GM19328 (cell line): ENCODE data around the gene NPFFR1.

ENCODE experiments used
- ATAC-seq: cut with Tn5 transposase; IDR thresholded peaks from one replicate; pipeline ENCODE4 v1.9.1; 2021; ENCODE audit warnings: mild to moderate bottlenecking, moderate library complexity; ENCODE audit not compliant: unreplicated experiment

NPFFR1 gene

DNA sequence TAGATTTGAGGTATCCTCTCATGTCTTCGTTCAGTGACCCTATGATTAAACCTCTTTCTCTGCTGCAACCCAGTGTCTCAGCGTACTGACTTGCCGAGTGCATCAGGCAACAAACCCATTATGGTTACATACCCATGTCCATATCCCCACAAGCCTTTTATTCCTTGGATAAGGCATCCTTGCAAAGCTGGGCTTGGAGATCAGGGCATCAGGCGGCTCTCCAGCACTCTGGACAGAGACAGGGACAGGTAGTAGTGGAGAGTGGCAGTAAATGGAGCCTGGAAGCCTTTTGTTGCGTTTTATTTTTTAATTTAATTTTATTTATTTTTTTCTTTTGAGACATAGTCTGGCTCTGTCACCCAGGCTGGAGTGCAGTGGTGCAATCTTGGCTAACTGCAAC lies 32.0 kb upstream of the NPFFR1 start:
- ATAC-seq: no peak

DNA sequence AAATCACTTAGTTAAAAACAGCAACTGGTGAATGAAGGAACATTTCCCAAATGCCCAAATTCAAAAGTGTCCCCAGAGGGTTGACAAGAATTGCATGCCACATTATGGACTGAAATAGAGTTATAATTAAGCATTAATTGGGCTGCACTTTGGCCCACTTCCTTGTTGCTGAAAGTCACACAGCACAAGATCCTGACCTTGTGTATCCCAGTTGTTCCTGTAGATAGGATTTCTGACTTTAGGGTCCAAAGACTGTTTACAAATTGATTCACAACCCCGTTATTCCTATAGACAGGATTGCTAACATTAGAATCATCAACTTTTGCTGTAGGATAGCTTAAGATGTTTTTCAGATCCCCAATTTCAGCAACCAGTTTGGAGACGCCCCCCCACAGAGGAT lies 31.5 kb upstream of the NPFFR1 start:
- no peak for ATAC-seq

DNA sequence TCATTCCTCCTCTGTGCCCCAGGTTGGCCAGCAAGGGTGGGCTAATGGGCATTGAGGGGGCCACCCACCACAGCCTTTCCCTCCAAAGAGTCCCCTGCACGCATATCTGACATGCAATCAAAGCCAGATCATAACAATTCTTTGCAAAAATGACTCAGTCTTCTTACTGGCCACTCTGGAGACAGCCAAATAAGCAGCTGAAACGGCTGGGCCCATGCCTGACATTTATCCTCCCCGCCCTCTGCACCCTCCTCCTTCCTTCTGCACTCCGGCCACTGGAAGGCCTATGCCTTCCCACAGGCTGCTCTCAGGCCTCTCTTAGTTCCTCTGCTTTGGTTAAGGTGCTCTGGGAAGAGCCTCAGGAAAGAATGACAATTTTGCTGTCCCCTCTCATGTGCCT lies 29.2 kb upstream of the NPFFR1 start:
- ATAC-seq: no peak

DNA sequence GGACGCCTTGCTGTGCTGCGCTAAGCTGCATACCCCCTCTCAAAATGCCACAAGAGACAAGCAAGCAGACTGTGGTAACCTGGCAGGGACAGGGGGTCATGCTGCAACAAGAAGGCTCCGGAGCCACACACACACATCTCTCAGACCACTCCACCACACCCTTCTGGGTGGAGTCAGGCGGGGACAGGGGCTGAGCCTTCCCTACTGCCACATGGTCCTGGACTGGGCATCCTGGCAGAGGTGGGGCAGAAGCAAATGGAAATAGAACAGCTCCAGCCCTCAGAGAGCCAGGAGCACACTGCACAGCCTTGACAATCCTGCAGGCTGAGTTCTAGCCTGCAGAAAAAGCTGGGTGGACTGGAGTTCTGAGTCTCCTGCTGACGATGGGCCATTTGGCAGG lies 28.4 kb upstream of the NPFFR1 start:
- no peak for ATAC-seq

DNA sequence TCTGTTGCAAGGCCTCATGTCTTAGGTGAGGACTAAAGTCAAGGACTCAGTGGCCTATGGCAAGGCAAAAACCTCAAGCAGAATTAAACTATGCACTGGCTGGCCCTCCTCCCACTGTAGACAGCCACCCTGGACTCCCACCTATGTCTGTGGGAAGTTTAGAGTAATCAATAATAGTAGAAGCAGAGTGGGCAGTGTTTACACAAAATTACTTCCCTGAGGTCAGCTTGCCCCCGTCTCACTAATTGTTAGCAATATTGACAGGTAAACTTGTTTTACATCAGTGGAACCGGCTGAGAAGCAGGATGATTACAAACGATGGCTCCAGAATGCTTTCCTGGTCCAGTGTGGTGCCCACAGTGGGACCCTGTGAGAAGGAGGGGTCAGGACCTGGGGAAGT lies 27.9 kb upstream of the NPFFR1 start:
- ATAC-seq: no peak

DNA sequence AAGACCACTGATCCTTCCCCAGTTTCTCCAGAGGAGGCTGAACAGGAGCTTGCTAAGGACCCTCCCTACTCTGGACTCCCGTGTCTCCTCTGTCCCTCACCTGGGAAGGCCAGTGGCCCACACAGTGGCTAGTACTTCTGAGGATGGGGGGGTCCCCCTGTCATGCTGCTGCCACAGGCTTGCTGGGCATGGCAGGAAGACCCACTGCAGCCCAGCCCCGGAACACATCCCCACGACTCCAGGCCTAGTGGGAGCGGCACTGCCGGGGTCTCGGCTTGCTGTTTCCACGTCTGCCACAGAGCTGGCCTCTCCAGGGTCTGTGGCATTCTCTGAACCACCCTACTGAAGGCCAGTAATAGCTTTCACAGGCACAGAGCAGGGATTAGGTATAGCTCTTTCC lies 25.9 kb upstream of the NPFFR1 start:
- no peak for ATAC-seq

DNA sequence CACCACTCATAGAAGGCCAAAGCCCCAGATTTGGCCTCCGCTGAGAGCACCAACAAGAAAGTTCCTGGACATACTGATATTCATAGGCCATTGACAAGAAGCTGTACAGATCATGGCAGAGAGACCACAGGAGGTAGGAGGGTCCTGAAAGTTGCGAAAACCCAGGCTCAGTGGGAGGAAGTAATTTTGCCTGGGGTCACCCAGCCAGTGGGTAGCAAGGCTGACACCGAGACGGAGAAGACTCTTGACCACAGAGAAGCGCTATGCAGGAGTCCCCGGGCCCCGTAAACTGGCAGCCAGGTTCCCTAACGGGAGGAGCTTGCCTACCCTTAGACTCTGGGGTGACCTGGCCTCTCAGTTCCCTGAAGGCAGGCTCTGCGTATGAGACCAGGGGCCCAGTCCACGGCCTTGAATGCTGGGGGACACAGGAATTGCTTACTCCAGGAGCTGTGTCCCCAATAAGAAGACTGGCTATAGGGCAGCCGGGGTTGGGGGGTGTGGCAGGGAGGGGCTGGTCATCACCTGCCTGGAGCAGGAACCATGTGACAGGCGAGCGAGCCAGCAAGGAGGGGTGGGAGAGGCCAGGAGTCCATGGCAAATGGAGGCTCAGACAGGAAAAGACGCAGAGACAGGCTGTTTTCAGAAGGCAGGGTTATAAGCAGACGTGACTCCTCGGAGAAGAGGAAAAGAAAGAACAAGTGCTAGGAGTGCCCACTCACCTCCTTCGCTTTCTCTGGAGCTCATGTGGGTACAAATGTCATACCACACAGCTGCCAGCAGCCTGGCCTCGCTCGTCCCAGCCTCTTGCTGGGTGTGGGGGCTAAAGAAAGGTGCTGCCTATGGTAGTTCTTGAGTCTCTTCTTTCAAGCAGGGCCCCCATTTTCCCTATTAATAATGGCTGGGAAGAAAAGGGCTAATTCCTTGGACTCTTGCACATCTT lies 24.6 kb upstream of the NPFFR1 start:
- ATAC-seq: no peak

DNA sequence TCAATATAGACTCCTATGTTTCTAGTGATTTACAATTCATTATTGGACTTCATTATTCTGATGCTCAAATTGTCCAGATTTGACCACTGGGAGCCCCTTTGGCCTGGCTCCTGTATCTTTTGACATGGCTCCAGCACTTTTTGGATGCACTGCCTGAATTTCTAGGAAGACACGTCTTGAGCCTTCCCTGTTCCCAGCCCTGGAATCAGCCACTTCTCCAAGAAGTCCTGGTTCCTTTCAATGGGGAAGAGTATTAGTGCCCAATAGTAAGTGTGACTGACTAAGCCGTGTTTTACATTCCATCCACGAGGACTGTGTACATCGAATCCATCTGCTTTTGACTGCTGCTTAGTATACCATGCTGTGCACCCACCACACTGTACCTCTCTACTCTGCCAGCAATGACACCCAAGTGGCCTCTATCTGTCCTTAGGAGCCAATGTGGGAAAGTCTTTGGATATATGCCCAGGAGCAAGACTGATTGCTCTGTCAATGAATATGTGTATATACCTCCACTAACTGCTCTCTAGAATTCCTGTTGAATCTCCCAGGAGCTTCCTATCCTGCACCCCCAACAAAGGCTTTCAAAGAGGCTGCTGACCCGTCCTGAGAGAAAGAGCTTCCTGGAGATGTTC lies 23.2 kb upstream of the NPFFR1 start:
- ATAC-seq: no peak

DNA sequence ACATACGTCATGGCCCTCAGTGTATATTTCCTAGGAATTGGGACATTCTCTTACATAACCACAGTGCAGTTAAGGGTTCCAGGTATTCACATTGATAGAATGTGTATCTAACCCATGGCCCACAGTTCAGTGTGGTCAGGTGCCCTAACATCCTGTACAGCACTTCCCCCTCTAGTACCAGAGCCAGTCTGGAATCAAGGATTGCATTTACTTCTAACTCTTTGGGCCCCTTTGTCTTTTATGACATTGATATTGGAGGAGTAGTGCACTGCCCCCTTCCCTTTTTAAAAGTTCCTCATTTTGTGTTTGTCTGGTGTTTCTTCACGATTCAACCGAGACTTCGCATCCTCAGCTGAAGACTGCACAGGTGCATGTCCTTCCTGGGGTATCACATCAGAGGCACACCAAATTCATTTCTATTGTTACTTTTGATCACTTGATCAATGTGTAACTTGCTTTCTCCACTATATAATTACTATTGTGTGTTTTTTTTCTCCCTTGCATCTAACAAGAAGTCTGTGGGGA lies 22.4 kb upstream of the NPFFR1 start:
- no peak for ATAC-seq

DNA sequence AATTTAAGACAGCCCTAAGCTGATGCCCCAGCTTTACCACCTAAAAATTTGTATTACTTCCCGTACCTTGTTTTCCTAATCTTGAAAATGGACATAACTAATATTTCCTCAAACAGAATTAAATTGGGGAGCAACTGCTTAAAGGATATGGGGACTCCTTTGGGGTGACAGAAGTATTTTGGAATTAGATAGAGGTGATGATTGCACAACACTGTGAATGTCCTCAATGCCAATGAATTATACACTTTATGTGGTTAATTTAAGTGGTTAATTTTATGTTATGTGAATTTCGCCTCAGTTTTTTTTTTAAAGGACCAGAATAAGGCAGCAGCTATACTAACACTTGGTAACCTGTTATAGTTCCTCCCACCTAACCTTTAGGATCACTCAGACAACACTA lies 19.9 kb upstream of the NPFFR1 start:
- no peak for ATAC-seq

DNA sequence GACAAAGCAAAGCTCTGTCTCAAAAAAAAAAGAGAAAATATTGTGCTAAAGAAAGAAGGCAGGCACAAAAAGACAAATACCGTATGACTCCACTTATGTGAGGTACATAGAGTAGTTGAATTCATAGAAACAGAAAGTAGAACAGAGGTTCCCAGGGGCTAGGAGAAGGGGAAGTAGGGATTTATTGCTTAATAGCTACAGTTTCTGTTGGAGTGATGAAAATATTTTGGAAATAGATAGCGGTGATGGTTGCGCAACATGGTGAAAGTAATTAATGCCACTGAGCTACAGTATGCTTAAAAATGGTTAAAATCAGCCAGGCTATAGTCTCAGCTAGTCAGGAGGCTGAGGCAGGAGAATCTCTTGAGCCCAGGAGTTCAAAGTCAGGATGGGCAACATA lies 18.5 kb upstream of the NPFFR1 start:
- no peak for ATAC-seq

DNA sequence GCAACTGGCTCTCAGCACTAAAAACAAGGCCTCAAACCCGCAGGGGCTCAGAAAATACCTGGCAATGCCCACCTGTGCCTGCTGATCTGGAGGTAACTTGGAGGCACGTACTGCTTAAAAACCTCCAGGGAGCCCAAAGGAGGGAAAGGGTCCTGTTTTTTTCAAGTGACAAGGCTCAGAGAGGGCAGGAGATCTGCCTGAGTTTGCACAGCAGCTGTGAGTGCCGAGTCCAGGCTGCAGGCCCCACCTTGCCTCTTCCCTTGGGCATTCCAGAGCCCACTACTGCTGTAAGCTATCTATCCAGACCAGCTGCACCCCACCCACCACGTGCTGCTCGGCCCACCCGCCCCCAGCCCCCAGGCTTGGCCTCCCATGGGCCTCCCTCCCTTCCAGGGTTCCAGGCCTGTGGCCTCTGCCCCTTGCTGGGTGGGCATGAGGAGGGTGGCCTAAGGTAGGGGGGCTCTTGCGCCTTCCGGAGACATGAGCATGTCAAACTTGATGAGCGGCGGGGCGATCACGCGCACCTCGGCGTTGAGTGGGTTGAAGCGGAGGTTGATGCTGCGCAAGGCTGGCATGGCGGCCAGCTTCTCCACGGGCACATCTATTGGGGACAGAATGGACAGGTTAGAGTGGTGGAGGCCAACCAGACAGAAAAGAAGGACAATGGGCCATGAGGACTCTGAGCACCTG lies 17.2 kb upstream of the NPFFR1 start:
- no peak for ATAC-seq

DNA sequence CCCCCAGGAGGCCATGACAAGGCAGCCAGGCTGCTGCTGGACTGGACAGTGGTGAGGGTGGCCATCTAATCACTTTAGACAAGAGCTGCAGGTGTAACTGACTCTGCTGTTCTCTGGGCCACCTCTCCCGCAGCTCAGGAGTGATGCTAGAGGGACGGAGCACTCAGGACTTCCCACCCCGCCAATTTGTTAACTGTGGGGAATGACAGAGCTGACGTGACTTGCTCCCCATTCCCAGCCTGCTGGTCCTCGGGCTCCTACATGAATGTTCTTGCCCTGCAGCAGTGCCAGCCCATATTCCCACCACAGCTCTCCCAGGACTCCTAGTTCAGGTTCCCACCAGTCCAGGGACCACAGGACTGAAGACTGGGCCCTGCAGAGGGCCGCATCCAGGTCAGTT lies 16.7 kb upstream of the NPFFR1 start:
- no peak for ATAC-seq

DNA sequence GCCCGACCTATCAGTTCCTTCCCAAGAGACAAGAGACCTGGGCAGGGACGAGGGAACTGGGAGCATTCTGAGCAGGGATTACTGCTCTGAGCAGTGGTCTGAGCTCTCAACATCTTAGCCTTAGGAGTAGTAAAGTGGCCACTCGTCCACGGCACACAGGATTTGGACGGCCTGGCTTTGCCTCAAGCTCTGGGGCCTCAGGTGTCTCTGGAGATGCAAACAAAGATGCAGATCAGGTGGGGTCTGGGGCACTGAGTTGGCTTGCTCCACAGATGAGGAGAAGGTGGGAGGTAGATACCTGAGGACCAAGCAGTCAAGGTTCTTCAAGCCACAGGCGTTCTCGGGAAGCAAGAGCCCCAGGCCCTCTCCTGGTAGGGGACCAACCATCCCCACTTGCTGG lies 16.1 kb upstream of the NPFFR1 start:
- ATAC-seq: no peak

DNA sequence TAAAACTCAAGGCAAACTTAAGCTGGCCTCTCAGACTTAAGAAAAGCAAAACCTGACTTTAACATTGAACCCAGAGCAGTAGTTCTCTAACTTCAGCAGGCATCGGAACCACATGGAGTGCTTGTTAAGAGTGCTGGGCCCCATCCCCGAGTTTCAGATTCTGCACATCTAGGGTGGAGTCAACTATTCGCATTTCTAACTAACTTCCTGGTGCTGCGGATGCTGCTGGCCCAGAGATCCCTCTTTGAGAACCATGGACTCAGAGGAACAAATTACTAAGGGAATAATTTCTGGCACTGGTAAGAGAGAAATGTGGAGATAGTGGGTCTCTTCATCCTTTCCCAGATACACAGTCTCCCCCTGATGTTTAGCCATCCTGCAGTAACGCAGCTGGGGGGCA lies 14.6 kb upstream of the NPFFR1 start:
- no peak for ATAC-seq

DNA sequence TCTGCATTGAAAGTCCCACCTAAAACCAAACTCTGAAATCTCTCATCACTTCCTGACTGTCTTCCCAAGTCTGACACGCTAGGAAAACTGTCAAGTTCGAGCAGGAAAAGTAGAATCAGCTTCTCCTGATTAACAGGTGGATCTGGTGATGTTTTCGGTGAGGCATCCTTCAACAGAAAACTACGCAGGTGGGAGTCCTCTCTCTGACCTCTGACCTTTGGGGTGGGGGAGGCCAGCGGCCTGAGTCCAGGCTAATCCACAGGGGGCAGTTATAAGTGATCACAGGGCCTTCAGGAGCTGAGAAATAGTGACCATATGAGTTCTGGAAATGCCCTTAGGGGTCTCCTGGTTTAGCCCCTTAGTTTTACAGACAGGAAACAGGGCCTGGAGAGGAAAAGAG lies 13.4 kb upstream of the NPFFR1 start:
- ATAC-seq: no peak

DNA sequence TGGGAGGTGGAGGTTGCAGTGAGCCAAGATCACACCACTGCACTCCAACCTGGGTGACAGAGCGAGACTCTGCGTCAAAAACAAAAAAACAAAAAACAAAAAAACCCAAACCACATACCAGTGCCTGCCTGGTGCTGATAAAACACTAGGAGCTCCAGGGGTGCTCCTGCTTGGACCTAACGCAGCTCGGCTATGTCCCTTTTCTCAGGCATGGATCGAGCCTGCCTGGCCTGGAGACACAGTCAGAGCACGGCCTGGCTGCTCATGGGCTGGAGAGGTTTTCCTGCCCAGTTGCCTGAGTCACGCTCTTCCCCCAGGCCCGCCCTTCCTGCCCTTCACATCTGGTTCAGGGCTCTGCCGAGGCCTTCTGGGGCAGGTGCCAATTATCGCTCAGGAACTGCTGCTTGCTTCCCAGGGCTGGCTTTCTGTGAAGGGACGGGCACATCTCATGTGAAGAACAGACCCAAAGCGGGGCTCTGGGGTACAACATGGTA lies 12.6 kb upstream of the NPFFR1 start:
- no peak for ATAC-seq

DNA sequence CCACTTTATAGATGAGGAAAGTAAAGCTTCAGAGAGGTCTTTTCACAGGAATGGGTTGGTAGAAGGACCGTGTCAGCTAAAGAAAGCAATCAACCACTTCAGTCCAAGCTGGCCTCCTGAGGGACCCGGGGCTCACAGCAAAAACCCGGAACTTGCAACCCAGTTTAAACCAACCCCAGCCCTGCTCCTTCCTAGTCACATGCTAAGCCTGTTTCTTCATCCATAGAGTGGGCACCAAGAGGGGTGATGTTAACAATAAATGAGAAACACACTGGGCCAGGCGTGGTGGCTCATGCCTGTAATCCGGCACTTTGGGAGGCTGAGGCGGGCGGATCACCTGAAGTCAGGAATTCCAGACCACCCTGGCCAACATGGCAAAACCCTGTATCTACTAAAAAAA lies 12.1 kb upstream of the NPFFR1 start:
- no peak for ATAC-seq

DNA sequence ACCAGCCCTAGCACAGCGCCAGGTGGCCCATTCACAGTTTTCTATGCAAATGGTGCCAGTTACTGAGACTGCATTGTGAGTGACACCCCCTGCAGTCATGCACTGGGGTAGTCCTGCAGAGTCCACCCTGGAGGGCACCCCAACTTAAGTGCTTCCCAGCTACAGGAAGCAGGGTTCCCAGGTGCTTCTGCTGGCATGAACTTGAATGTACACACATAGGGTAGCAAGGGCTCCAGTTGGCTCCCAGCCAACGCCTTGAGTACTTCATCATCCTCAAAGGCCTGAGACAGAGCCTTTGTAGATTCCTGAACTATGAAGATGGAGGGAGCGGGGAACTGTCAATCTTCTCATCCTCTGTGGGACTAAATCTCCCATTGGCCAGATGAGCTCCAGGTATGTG lies 11.5 kb upstream of the NPFFR1 start:
- no peak for ATAC-seq

DNA sequence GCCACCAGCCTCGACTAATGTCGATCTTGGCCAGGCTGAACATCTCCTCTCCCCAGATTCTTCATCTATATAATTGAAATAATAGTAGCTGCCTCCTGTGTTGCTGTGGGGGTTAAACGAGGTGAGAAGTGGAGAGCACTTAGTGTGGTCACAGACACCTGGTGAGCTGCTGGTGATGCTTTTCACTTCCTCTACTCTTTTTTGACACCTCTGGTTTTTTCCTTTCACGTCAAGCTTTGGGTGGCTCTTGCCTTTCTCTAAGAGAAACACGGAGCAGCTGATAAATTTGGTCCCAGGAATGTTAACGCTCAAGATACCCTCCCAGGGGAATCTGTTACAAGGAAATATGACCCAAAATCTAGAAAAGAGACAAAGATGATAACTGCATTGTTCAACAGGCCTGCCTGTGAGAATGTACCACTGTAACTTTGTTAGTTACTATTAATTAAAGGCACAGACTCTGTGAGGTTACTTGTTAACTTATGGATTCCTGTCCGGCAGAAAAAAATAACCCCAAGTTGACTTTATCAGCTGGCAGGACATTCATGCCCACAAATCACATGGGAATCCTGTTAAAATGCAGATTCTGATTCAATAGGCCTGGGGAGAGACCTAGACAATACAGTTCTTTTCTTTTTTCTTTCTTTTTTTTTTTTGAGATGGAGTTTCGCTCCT lies 9.5 kb upstream of the NPFFR1 start:
- ATAC-seq: peak; percentile 64

DNA sequence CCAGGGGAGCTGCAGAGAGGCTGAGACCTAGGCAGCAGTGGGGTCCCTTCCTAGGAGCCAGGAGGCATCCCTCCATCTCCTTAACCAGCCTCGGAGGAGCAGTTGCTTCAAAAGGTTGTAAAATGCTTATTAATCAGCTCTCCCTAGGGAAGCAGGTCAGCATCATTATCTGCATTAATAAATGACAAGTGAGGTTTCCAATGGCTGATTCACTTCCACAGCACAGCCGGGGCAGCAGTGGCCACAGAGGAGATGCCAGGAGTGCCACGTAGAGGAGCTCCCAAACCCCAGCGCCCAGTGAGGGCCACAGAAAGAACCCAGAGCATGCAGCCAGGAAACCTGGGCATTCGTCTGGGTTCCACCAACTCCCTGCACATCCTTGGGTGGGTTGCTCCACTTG lies 8.2 kb upstream of the NPFFR1 start:
- no peak for ATAC-seq
